Endothelial cell of umbilical vein (primary cell): ENCODE results near the gene COPZ2.

Source experiments
- CTCF ChIP-seq, 2 donors: IDR thresholded peaks; 1 replicate in 1 of 2; 2 replicates in 1 of 2; pipeline ENCODE4 v1.5.1; 2011; ENCODE audit warnings: low read length in 2 of 2, mild to moderate bottlenecking in 2 of 2, moderate library complexity in 2 of 2, control low read depth in 1 of 2, inconsistent platforms in 1 of 2, low read depth in 1 of 2; ENCODE audit not compliant: insufficient read depth in 1 of 2; ENCODE audit errors: extremely low read depth in 1 of 2
- EZH2 ChIP-seq: IDR thresholded peaks from 2 replicates; pipeline ENCODE4 v1.6.1; 2012; ENCODE audit warnings: borderline replicate concordance, low read depth, mild to moderate bottlenecking, moderate library complexity, low read length, inconsistent platforms; ENCODE audit not compliant: severe bottlenecking
- FOS ChIP-seq: IDR thresholded peaks from 2 replicates; pipeline ENCODE4 v1.6.1; 2011; ENCODE audit warnings: mild to moderate bottlenecking, low read length, moderate library complexity, borderline replicate concordance; ENCODE audit not compliant: insufficient read depth
- GATA2 ChIP-seq: IDR thresholded peaks from 2 replicates; pipeline ENCODE4 v1.7.0; 2011; ENCODE audit warnings: low read depth, mild to moderate bottlenecking, moderate library complexity, mixed read lengths, low read length; ENCODE audit not compliant: insufficient read length, insufficient read depth
- JUN ChIP-seq: IDR thresholded peaks from 2 replicates; pipeline ENCODE4 v1.6.1; 2011; ENCODE audit warnings: borderline replicate concordance, low read depth; ENCODE audit not compliant: insufficient read length, insufficient read depth
- MYC ChIP-seq: IDR thresholded peaks from one replicate; pipeline ENCODE4 v1.6.1; 2011; ENCODE audit warnings: mild to moderate bottlenecking, low read depth, low read length
- POLR2A ChIP-seq: IDR thresholded peaks from 2 replicates; pipeline ENCODE4 v1.6.1; 2012; ENCODE audit warnings: low read depth, mild to moderate bottlenecking, control low read depth, low read length
- POLR2AphosphoS5 ChIP-seq: IDR thresholded peaks from 2 replicates; pipeline ENCODE4 v1.6.1; 2012; ENCODE audit warnings: low read depth, mild to moderate bottlenecking, control low read depth, low read length, moderate library complexity; ENCODE audit not compliant: insufficient read depth
- TF ChIP-seq, protein P1 (sequence below): IDR thresholded peaks from 2 replicates; pipeline ENCODE4 v1.6.1; 2011; ENCODE audit not compliant: insufficient read depth, insufficient read length

- TF ChIP-seq FOS (no peak), CTCF (IDR thresholded peaks at IDR 0.05; ENCODE audit: extremely low read depth in 1 of 2, insufficient read depth in 1 of 2, low read depth in 1 of 2, low read length in 2 of 2) (no peak), EZH2 (no peak), POLR2AphosphoS5 (no peak), JUN (no peak), POLR2A (no peak), MYC (no peak), GATA2 (no peak)
- TF ChIP-seq, protein P1, sequence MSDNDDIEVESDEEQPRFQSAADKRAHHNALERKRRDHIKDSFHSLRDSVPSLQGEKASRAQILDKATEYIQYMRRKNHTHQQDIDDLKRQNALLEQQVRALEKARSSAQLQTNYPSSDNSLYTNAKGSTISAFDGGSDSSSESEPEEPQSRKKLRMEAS = no peak
Observed at GRCh38 chr17:47983492-47984223, 53.9 kb downstream of the COPZ2 start.
